Activated CD8-positive, alpha-beta memory T cell treated with anti-CD3 and anti-CD28 coated beads for 48 hours (primary cell): Measurements from ENCODE around the gene TBC1D5.
"Not testable (repeated sequence)": the region's sequence is repeated elsewhere in the genome, so short reads cannot be mapped to it uniquely, and the experiment has no call there.

ENCODE experiments used
- DNase-seq, 3 experiments: peaks; one replicate each; pipeline ENCODE4 v3.0.0-alpha.2; 2020; ENCODE audit warnings: low read depth in 2 of 3, low spot score in 2 of 3

Gene TBC1D5

GRCh38 chr3:17648630-17649355, 93.6 kb downstream of the TBC1D5 start:
- not testable (repeated sequence) for DNase-seq

GRCh38 chr3:17645074-17645698, 97.2 kb downstream of the TBC1D5 start:
- no peak for DNase-seq

- no peak for DNase-seq
Measured at GRCh38 chr3:17643691-17644090, 98.7 kb downstream of the TBC1D5 start.

- DNase-seq = no peak
Measured at GRCh38 chr3:17642474-17642873, 100.0 kb downstream of the TBC1D5 start.

GRCh38 chr3:17640466-17640865, 102.0 kb downstream of the TBC1D5 start:
- no peak for DNase-seq

GRCh38 chr3:17639765-17640164, 102.7 kb downstream of the TBC1D5 start:
- no peak for DNase-seq

- no peak for DNase-seq
Measured at GRCh38 chr3:17639257-17639656, 103.2 kb downstream of the TBC1D5 start.

GRCh38 chr3:17638356-17638755, 104.1 kb downstream of the TBC1D5 start:
- DNase-seq = no peak

- DNase-seq = not testable (repeated sequence)
Measured at GRCh38 chr3:17635675-17636074, 106.8 kb downstream of the TBC1D5 start.

- no peak for DNase-seq
Measured at GRCh38 chr3:17634964-17635363, 107.5 kb downstream of the TBC1D5 start.

GRCh38 chr3:17634201-17634600, 108.2 kb downstream of the TBC1D5 start:
- DNase-seq = no peak

- no peak for DNase-seq
Measured at GRCh38 chr3:17632401-17633100, 109.9 kb downstream of the TBC1D5 start.

- DNase-seq = no peak
Measured at GRCh38 chr3:17631609-17632008, 110.8 kb downstream of the TBC1D5 start.

GRCh38 chr3:17629400-17629799, 113.0 kb downstream of the TBC1D5 start:
- no peak for DNase-seq

GRCh38 chr3:17626395-17626794, 116.0 kb downstream of the TBC1D5 start:
- DNase-seq = no peak

GRCh38 chr3:17625133-17625532, 117.3 kb downstream of the TBC1D5 start:
- DNase-seq = no peak

- no peak for DNase-seq
Measured at GRCh38 chr3:17623464-17623863, 119.0 kb downstream of the TBC1D5 start.

GRCh38 chr3:17619968-17620367, 122.5 kb downstream of the TBC1D5 start:
- DNase-seq = no peak

GRCh38 chr3:17613017-17613416, 129.4 kb downstream of the TBC1D5 start:
- DNase-seq = not testable (repeated sequence)

- DNase-seq = no peak
Measured at GRCh38 chr3:17607905-17608304, 134.5 kb downstream of the TBC1D5 start.

GRCh38 chr3:17605934-17606333, 136.5 kb downstream of the TBC1D5 start:
- no peak for DNase-seq

GRCh38 chr3:17605032-17605431, 137.4 kb downstream of the TBC1D5 start:
- DNase-seq = no peak
